HG03175 (cell line): ENCODE data around the gene GABRB2.

Source experiments
- ATAC-seq: cut with Tn5 transposase; IDR thresholded peaks from one replicate; pipeline ENCODE4 v1.9.1; 2021; ENCODE audit warnings: mild to moderate bottlenecking, moderate library complexity; ENCODE audit not compliant: unreplicated experiment

GABRB2 gene

GRCh38 chr5:161481922-161482321 is 64.6 kb downstream of the GABRB2 start:
- no peak for ATAC-seq

DNA sequence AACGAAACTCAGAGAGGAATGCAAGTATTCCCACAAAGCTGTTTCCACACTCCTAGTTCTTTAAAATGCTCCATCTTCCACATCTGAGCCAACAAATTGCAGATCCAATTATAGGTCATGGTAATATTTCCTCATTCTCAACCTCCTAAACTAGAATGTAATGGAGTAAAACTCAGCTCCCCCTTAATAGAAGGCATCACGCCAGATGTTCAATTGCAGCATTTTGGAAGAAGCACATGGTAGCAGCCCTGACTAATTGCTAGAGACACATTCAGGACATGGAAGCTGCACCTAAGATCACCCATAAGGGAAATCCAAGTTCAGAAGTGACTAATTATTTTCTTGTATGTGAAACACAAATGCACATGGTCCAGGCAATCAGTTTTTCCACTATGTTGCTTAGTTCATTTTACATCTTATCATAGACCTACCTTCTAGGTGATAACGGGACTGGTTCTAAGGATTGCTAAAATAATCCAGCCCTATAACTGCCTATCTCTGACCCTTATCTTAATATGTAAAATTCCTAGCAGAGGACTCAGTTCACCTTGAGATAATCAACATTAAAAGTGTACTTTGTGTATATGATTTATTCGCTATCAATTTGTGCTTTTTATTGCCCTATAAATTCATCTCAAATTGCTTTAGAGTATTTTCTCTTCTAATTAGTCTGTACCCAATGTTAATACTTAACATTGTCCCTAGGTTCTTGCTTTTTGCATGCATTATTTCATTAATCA is 75.1 kb downstream of the GABRB2 start:
- no peak for ATAC-seq

GRCh38 chr5:161467703-161468102 is 78.8 kb downstream of the GABRB2 start:
- no peak for ATAC-seq

DNA sequence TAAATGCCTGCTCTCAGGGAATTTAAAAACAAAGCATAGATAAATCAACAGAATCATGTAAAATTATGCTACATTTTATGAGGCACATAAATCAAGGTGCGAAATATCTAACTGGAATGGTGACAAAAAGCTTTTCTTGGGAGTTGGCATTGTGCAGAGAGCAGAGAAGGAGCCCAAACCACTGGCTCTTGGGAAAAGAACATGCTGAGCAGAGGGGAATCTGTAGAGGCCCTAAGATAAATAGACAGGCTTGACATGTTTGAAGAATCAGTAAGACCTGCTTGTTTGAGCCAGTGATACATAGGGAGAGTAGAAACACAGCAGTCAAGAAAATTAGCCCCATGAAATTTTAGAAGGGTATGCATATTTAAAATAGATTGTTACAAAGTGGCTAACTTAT is 85.8 kb downstream of the GABRB2 start:
- ATAC-seq: no peak

- ATAC-seq: no peak
Measured at GRCh38 chr5:161446655-161447054, 99.9 kb downstream of the GABRB2 start.

DNA sequence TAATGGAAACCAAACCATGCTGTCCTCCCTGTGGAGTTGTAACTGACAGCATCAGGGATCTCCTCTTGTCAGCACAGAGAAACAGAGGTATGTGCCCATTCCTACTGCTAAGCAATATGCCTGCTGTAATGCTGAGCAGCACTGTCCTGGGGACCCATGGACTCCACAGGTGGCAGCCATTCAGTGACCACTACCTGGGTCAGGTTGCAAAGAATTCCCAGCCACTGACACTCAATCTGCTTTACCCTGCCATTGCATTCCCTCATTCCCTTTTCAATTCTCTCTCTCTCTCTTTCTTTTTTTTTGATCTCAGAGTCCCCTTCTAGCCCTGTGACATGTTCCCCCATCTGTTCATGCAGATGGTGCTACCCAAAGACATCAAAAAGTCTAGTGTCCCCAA is 104.1 kb downstream of the GABRB2 start:
- no peak for ATAC-seq

DNA sequence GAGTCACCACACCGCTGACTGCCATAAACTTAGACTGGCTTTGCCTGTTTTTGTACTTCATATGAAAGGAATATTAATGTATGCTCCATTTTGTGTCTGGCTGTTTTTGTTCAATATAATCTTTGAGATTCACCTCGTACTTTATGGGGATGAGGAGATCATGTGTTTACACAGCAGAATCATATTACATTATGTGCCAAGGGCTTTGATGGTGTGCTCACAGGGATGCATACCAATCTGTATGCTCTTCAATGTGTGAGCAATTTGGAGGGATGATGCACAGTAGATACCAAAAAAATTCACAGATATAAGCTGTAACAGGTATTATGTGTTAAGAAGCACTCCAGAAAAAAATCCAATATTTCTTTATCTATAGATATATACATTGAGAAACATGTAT is 113.7 kb downstream of the GABRB2 start:
- ATAC-seq: no peak

DNA sequence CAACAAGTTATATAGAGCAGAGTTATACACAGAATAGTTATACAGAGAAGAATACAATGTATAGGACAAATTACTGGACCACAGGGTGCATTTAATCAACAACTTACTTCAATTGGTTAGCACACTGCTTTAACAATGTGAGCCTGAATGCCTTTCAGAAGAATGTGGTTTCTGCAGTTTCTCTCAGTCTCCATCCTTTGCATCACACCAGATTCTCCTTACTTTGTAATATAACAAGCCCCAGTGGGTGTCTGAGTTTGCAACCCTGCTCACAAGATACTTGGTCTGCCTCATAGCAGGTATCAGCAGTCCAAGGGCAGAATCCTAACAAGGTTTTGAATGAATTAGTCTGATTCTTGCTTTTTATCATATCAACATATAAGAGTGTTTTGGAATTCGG is 114.6 kb downstream of the GABRB2 start:
- ATAC-seq: no peak

GRCh38 chr5:161421067-161421466 is 125.5 kb downstream of the GABRB2 start:
- no peak for ATAC-seq

DNA sequence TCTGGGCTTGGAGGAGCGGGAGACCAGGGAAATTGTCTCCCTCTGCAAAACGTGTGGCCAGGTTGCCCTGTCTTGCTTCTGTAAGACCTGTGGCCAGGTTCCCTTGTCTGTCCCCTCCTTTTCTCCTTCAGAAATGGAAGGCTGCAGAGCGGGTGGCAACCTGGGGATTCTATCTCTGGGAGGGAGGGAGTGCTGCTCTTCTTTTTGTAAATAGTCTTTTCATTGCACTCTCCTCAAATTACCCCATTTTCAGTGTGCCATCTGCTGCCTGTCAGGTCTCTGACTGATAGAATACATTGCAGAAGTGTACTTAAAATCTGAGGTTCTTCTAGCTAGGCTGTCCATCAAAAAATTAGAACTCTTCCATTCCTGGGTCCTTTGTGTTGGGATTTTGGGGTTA is 126.0 kb downstream of the GABRB2 start:
- ATAC-seq: no peak

- ATAC-seq: no peak
Measured at GRCh38 chr5:161414896-161415295, 131.6 kb downstream of the GABRB2 start.

DNA sequence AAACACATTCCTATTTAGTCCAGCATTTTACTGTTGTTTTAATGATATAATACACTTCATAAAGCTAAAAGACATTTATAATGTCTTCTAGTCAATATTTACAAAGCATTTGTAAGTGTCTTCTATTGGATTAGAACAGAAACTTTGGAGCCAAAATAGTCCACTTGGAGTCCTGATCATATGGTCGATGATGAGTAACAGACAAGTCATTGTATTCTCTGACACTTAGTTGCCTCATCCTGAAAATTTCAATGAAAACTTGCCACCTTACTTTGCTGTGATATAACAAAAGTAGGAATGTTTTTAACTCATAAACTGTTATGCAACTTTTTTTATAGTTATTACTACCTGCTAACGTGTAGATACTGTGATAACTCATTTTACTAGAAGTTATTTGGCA is 132.5 kb downstream of the GABRB2 start:
- no peak for ATAC-seq

DNA sequence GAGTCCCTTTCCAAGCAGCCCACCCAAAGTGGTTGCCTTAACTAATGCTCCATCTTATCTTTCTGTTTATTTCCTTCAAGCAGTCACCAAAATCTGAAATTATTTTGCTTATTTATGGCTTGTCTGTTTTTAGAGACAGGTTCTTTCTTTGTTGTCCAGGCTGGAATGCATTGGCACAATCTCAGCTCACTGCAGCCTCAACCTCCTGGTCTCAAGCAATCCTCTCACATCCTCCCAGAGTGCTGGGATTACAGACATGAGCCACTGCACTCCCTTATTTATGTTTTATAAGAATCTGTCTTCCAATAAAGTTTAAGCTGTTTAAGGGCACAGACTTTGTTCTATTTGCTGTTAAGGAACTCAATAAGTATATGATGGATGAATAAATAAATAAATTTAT is 133.7 kb downstream of the GABRB2 start:
- no peak for ATAC-seq

DNA sequence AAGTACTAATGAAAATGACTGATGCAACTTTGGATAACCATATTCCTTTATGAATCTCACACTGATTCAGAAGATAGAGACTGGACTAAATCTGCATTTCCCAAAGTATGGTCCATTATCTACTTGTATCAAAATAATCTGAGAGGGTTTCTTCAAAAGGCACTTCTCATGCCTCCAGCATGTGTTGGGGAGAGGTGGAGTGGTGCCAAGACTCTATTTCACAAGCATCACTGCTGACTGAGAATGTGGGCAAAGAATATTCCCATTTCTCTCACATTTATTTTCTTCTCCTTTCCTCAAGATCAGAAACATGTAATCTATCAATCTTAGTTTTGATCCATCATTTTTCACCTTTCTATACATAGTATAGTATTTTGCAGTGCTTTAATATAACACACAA is 135.4 kb downstream of the GABRB2 start:
- no peak for ATAC-seq

DNA sequence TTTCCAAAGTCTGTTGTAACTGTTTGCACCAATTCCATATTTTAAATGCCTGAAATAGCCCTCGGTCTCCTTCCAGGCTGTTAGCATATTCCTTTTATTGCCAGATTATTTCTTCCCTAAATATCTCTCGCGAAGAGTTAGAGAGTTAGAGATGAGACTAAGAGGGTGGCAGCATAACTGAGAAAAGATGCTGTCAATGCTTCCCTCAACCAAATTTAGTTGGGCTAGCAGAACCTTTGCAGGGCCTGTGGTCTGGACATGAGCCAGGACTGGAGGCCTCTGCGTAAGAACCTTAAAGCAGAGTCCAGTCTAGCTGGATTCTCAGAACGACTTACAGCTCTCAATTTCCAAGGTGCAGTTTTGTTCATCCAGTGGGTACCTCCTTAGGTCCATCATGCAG is 135.9 kb downstream of the GABRB2 start:
- ATAC-seq: no peak

- ATAC-seq: no peak
Measured at GRCh38 chr5:161409471-161409870, 137.1 kb downstream of the GABRB2 start.

- ATAC-seq: no peak
Measured at GRCh38 chr5:161406880-161407279, 139.6 kb downstream of the GABRB2 start.

DNA sequence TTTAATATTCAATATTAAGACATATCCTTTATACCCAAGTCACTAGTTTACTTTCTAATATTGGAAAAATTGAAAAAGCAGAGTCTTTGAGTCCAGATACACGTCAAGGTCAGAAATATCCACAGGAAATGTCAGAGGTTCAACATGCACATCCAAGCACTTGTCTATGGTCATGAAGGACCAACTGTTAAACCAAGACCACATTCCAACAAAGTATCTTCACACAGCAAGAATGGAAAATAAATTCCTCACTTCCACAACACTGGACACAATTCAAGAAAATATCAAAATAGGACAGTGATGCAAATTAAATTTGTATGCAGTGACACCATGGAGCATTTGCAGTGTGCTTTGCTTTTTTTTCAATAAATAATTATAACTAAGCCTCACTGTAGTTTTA is 142.5 kb downstream of the GABRB2 start:
- no peak for ATAC-seq

DNA sequence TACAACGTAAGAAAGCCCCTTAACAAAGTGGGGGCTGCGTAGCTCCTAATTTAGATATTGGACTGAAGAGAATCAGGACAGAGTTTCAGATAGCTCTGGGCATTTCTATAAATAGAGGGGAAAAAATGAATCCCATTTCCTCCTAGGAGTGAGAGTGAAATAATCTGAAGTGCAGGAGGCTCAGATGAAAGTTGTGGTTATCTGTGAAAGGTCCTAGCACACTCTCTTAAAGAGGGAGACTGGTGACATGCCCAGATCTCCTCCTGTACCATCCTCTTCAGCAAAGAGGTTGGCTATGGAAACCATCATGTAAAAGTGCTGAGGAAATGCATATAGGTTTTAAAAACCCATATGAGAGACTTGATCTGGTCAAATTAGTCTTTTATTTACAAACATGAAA is 143.4 kb downstream of the GABRB2 start:
- ATAC-seq: no peak

GRCh38 chr5:161400583-161400982 is 145.9 kb downstream of the GABRB2 start:
- no peak for ATAC-seq

- no peak for ATAC-seq
Measured at GRCh38 chr5:161399996-161400562, 146.4 kb downstream of the GABRB2 start.

DNA sequence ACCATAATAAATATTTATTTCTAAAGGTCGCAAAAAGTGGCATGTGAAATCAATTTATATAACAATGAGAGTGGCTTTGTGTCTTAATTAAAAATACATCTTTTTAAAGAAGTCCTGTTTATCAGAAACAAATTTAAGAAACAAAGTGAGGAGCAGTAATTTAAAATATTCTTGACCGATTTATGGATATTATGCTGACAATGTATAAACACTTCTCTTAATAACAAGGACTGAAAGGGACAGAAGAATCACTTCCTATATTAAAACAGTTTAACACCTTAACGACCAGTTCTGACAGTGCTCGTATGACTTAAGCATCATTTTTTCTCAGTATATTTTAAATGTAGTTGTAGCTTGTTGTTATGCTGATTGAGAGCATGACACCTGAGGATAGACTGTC is 149.1 kb downstream of the GABRB2 start:
- no peak for ATAC-seq

DNA sequence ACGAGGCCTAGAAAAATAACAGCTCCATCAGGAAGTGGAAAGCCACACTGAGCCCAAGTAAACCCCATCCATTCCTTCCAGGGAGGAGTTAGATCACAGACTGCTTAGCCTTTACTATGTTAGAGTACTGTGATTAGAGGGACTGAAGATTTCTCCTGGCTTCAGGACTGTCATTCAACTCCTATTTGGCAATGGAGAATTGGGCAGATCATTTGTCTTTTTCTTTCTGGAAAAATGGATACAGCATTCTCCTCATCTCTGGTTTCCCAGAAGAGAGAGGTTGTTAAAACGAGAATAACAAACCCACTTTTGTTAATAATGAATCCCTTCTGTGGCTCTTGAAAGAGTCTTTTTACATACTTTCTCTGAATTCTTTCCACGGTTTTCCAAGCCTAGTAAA is 150.4 kb downstream of the GABRB2 start:
- ATAC-seq: no peak
